GM10248 (cell line): ENCODE results near the gene SRD5A1.

Source experiments
- CTCF ChIA-PET: fragments of 300-600 bp; sonication (Branson Sonifier 250); formaldehyde crosslinking; extraction: SDS; loops from one replicate; lab custom pipeline; 2021; ENCODE audit warnings: antibody characterized with exemption; lab: Yijun Ruan, JAX
- POLR2A ChIA-PET: fragments of 350-650 bp; sonication (Branson Sonifier 250); formaldehyde crosslinking; extraction: SDS; loops from one replicate; lab custom pipeline; 2020; ENCODE audit warnings: antibody characterized with exemption; lab: Yijun Ruan, JAX
- DNase-seq: peaks from one replicate; pipeline ENCODE4 v3.0.0; 2012; ENCODE audit errors: extremely low spot score
- CTCF ChIP-seq: IDR thresholded peaks from 2 replicates; pipeline ENCODE4 v1.5.1; 2012; ENCODE audit warnings: mild to moderate bottlenecking, low read depth; ENCODE audit errors: extremely low read depth, missing control alignments, control extremely low read depth

SRD5A1 gene

GRCh38 chr5:6712577-6713273 is 79.5 kb downstream of the SRD5A1 start:
- peak; percentile 91 for DNase-seq
- ChIA-PET POLR2A (interaction anchor here (0.6 to 1.0 kb wide), 2 partner anchors 16 to 20 kb away, joined by 3 to 4 read pairs; no protein-coding TSS in a partner anchor), CTCF (interaction anchor here (1.2 to 1.8 kb wide), 3 partner anchors 13 to 92 kb away, joined by 3 to 7 read pairs (median 3); no protein-coding TSS in a partner anchor)
- peak; percentile 20 for TF ChIP-seq CTCF

- POLR2A ChIA-PET = interaction anchor here (0.6 to 1.0 kb wide), 2 partner anchors 15 to 19 kb away, joined by 3 to 4 read pairs; no protein-coding TSS in a partner anchor
- CTCF ChIA-PET = interaction anchor here (1.3 to 1.8 kb wide), 2 partner anchors 12 to 93 kb away, joined by 3 to 7 read pairs; no protein-coding TSS in a partner anchor
These were observed 80.3 kb downstream of the SRD5A1 start, which contains the start of gene TENT4A for GRCh38 chr5:6713274-6714225. TENT4A (plus strand) TSS chr5:6713432; CDS start chr5:6713984, 552 bp downstream.

GRCh38 chr5:6714226-6715041 is 81.2 kb downstream of the SRD5A1 start:
- ChIA-PET CTCF (no interaction called here), POLR2A (no interaction called here)
- DNase-seq = no peak
- no peak for TF ChIP-seq CTCF

More at GRCh38 chr5:6713274-6714225, 80.3 kb downstream of the SRD5A1 start, which contains the start of gene TENT4A:
- DNase-seq = peak; percentile 98
- no peak for TF ChIP-seq CTCF

GRCh38 chr5:6715271-6715670 is 82.0 kb downstream of the SRD5A1 start:
- ChIA-PET CTCF (no interaction called here), POLR2A (no interaction called here)
- TF ChIP-seq CTCF = no peak

GRCh38 chr5:6715758-6716628 is 82.8 kb downstream of the SRD5A1 start:
- TF ChIP-seq CTCF = no peak
- no peak for DNase-seq
- CTCF ChIA-PET = interaction anchor here (1.7 kb wide), 1 partner anchor 30 kb away, joined by 5 read pairs; no protein-coding TSS in a partner anchor
- POLR2A ChIA-PET = interaction anchor here (1.1 kb wide), 1 partner anchor 13 kb away, joined by 3 read pairs; no protein-coding TSS in a partner anchor

More at GRCh38 chr5:6715271-6715670, 82.0 kb downstream of the SRD5A1 start:
- DNase-seq = no peak
